Measurements from ENCODE around the gene LPP.

The LPP gene

GRCh38 chr3:188860147-188860546 lies 706.2 kb downstream of the LPP start:
- H3K4me3 ChIP-seq (ENCODE audit: insufficient read depth, low read length, poor library complexity, severe bottlenecking): no peak overlapping the region
- no peak overlapping the region for H3K9ac ChIP-seq (ENCODE audit: low read length)
- no peaks in the 10 kb centered on the region for H3F3A ChIP-seq (ENCODE audit: insufficient read depth)
- TF ChIP-seq EZH2phosphoT487 (conservative IDR thresholded peaks at IDR 0.05; ENCODE audit: low read length): no peak
- TF ChIP-seq, protein P1, sequence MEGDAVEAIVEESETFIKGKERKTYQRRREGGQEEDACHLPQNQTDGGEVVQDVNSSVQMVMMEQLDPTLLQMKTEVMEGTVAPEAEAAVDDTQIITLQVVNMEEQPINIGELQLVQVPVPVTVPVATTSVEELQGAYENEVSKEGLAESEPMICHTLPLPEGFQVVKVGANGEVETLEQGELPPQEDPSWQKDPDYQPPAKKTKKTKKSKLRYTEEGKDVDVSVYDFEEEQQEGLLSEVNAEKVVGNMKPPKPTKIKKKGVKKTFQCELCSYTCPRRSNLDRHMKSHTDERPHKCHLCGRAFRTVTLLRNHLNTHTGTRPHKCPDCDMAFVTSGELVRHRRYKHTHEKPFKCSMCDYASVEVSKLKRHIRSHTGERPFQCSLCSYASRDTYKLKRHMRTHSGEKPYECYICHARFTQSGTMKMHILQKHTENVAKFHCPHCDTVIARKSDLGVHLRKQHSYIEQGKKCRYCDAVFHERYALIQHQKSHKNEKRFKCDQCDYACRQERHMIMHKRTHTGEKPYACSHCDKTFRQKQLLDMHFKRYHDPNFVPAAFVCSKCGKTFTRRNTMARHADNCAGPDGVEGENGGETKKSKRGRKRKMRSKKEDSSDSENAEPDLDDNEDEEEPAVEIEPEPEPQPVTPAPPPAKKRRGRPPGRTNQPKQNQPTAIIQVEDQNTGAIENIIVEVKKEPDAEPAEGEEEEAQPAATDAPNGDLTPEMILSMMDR (IDR thresholded peaks at IDR 0.05; ENCODE audit: insufficient read depth, low read length, poor library complexity, severe bottlenecking): no peak
- no peaks in the 10 kb centered on the region for H3K9me3 ChIP-seq (ENCODE audit: insufficient read depth, low read length)
- H3K79me2 ChIP-seq (ENCODE audit: insufficient read depth, low read length): no peaks in the 10 kb centered on the region
- no peaks in the 10 kb centered on the region for H3K27me3 ChIP-seq (ENCODE audit: low read length)
- no peak overlapping the region for H2AFZ ChIP-seq (ENCODE audit: low read depth, low read length, severe bottlenecking)
- H4K20me1 ChIP-seq (ENCODE audit: low read depth, low read length): no peaks in the 10 kb centered on the region
- no peak overlapping the region for H3K4me2 ChIP-seq (ENCODE audit: low read depth, low read length, poor library complexity, severe bottlenecking)
- H3K27ac ChIP-seq (ENCODE audit: low read depth, low read length): no peak overlapping the region
- no peaks in the 10 kb centered on the region for H3K9me2 ChIP-seq (replicated peaks; ENCODE audit: insufficient read depth, low read length)
- no peaks in the 10 kb centered on the region for H3K36me3 ChIP-seq (ENCODE audit: low read length)

DNA sequence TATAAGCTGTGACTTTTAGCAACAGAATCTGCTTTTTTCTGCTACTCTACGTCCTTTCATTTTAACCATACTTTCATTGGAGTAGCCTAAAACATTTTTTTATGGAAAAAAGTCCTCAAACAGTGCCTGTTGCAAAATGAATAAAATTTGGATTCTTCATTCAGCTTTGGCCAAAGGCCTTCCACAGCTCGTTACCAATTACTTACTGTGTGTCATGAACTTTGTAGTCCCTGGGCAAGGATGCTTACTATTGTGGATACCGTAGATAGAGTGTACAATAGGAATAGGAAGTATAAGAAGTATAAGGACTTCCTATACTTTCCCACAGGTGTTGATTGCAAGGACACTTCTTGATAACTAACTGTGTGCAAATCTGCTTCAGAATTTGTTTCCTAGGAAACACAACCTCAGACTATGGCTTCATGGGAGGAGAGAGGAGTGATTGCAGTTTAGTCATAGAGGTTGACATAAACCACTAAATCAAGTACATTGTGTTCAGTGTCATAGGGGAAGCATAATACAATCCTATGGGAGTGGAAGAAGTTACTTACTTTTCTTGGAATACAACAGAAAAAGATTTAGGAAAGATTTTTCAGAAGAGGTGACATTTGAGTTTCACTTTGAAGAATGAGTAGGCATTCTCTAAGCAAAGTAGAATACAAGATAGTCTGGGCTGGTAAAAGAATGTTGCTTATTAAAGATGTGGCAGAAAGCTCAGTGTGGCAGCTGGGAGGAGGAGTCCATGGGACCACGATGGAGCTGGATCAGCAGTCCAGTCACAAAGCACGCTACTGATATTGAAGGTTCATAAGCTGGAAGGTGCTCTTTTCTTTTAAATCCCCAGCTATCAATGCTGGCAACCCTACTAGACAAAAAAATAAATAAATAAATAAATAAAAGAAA lies 708.1 kb downstream of the LPP start:
- no peak overlapping the region for H3K4me2 ChIP-seq (ENCODE audit: low read depth, low read length, poor library complexity, severe bottlenecking)
- no peak overlapping the region for H3K4me3 ChIP-seq (ENCODE audit: insufficient read depth, low read length, poor library complexity, severe bottlenecking)
- H3K36me3 ChIP-seq (ENCODE audit: low read length): 0 out of 2 replicates have a peak, but pooled peaks cover 3% of the 10 kb centered on the region
- H3F3A ChIP-seq (ENCODE audit: insufficient read depth): no peaks in the 10 kb centered on the region
- no peak overlapping the region for H3K27ac ChIP-seq (ENCODE audit: low read depth, low read length)
- no peak overlapping the region for H2AFZ ChIP-seq (ENCODE audit: low read depth, low read length, severe bottlenecking)
- H3K27me3 ChIP-seq (ENCODE audit: low read length): no peaks in the 10 kb centered on the region
- H3K9ac ChIP-seq (ENCODE audit: low read length): no peak overlapping the region
- H3K79me2 ChIP-seq (ENCODE audit: insufficient read depth, low read length): no peaks in the 10 kb centered on the region
- no peak for TF ChIP-seq EZH2phosphoT487 (conservative IDR thresholded peaks at IDR 0.05; ENCODE audit: low read length)
- TF ChIP-seq, protein P1 (IDR thresholded peaks at IDR 0.05; ENCODE audit: insufficient read depth, low read length, poor library complexity, severe bottlenecking): no peak
- H3K9me3 ChIP-seq (ENCODE audit: insufficient read depth, low read length): no peaks in the 10 kb centered on the region
- no peaks in the 10 kb centered on the region for H4K20me1 ChIP-seq (ENCODE audit: low read depth, low read length)
- no peaks in the 10 kb centered on the region for H3K9me2 ChIP-seq (replicated peaks; ENCODE audit: insufficient read depth, low read length)

- no peaks in the 10 kb centered on the region for H3K27me3 ChIP-seq (ENCODE audit: low read length)
- H3K4me3 ChIP-seq (ENCODE audit: insufficient read depth, low read length, poor library complexity, severe bottlenecking): no peak overlapping the region
- H3K9me3 ChIP-seq (ENCODE audit: insufficient read depth, low read length): no peaks in the 10 kb centered on the region
- H4K20me1 ChIP-seq (ENCODE audit: low read depth, low read length): no peaks in the 10 kb centered on the region
- H3K27ac ChIP-seq (ENCODE audit: low read depth, low read length): no peak overlapping the region
- no peak overlapping the region for H3K9ac ChIP-seq (ENCODE audit: low read length)
- no peaks in the 10 kb centered on the region for H3F3A ChIP-seq (ENCODE audit: insufficient read depth)
- no peak overlapping the region for H3K4me2 ChIP-seq (ENCODE audit: low read depth, low read length, poor library complexity, severe bottlenecking)
- H3K9me2 ChIP-seq (replicated peaks; ENCODE audit: insufficient read depth, low read length): no peaks in the 10 kb centered on the region
- H3K36me3 ChIP-seq (ENCODE audit: low read length): 0 out of 2 replicates have a peak, but pooled peaks cover 3% of the 10 kb centered on the region
- no peaks in the 10 kb centered on the region for H3K79me2 ChIP-seq (ENCODE audit: insufficient read depth, low read length)
- no peak overlapping the region for H2AFZ ChIP-seq (ENCODE audit: low read depth, low read length, severe bottlenecking)
- no peak for TF ChIP-seq EZH2phosphoT487 (conservative IDR thresholded peaks at IDR 0.05; ENCODE audit: low read length)
- TF ChIP-seq, protein P1 (IDR thresholded peaks at IDR 0.05; ENCODE audit: insufficient read depth, low read length, poor library complexity, severe bottlenecking): no peak
Observed at GRCh38 chr3:188863999-188864406, 710.0 kb downstream of the LPP start.

All from SU-DHL-6 (cell line).